Kidney (tissue), 14 donors: ENCODE measurements around the gene TTC19. TPM values are rescaled to one million over a fixed set of nuclear protein-coding genes. Genes with fewer than 3 reads are reported as not detected.

Experiments
- DNase-seq, 5 donors: peaks; one replicate each; pipeline ENCODE4 v3.0.0-alpha.2; 2013 to 2020
- FAIRE-seq: peaks from 2 replicates; lab custom pipeline; 2012; peaks lifted over from hg19 to GRCh38; lab: Jason Lieb, UNC
- H3K27ac ChIP-seq, 2 donors: one replicate each; pipeline ENCODE4 v1.7.0; 2013; ENCODE audit warnings: low read depth in 2 of 2, low read length in 2 of 2, inconsistent platforms in 1 of 2
- H3K27me3 ChIP-seq: one replicate; pipeline ENCODE4 v1.7.1; 2013; ENCODE audit warnings: low read length, inconsistent platforms; ENCODE audit not compliant: control insufficient read depth, insufficient read depth
- H3K36me3 ChIP-seq, 3 donors: one replicate each; pipeline versions ENCODE4 v1.7.0 to v1.7.1; 2013; ENCODE audit warnings: low read length in 3 of 3, control low read depth in 1 of 3, inconsistent platforms in 1 of 3; ENCODE audit not compliant: insufficient read depth in 3 of 3, control insufficient read depth in 2 of 3
- H3K4me1 ChIP-seq, 3 donors: one replicate each; pipeline versions ENCODE4 v1.7.0 to v1.7.1; 2013; ENCODE audit warnings: low read length in 3 of 3, inconsistent platforms in 1 of 3, low read depth in 1 of 3; ENCODE audit not compliant: control insufficient read depth in 2 of 3, insufficient read depth in 2 of 3
- H3K4me3 ChIP-seq, 3 donors: one replicate each; pipeline versions ENCODE4 v1.7.0 to v1.8.1; 2013; ENCODE audit warnings: low read length in 3 of 3, control low read depth in 1 of 3, inconsistent platforms in 1 of 3
- H3K9ac ChIP-seq, 3 donors: one replicate each; pipeline versions ENCODE4 v1.7.0 to v1.7.1; 2013; ENCODE audit warnings: low read length in 3 of 3, control low read depth in 1 of 3, inconsistent platforms in 1 of 3
- H3K9me3 ChIP-seq, 3 donors: one replicate each; pipeline versions ENCODE4 v1.7.0 to v1.7.1; 2013; ENCODE audit warnings: low read length in 3 of 3, control low read depth in 1 of 3, inconsistent platforms in 1 of 3; ENCODE audit not compliant: control insufficient read depth in 2 of 3, insufficient read depth in 1 of 3
- intact Hi-C: fragments of 100-400 bp; cut with DNase I; formaldehyde crosslinking; loops from one replicate; pipeline ENCODE4 v1.11.1; 2022
- polyA plus RNA-seq: library from polyadenylated mRNA; stranded (reverse); fragments of 350-450 nt; fragmentation: Illumina TruSeq; extraction: RNeasy Lipid Tissue Mini Kit (QIAGEN cat#74804); gene quantifications from one replicate; pipeline ENCODE4 v1.2.3, GENCODE V29; 2014; ENCODE audit warnings: low read depth, low replicate concordance; ENCODE audit not compliant: insufficient read depth
- total RNA-seq: library from RNA; stranded (reverse); fragmentation: NEBNext Ultra II Directional; extraction: Animal tissue kit (Norgen Biotek cat#: 25700); gene quantifications from one replicate; pipeline ENCODE4 v1.2.1, GENCODE V29; 2021
- TF ChIP-seq, protein P1 (sequence below): IDR thresholded peaks from 3 replicates; pipeline ENCODE4 v1.5.1; 2012; ENCODE audit warnings: mild to moderate bottlenecking, moderate library complexity, borderline replicate concordance; ENCODE audit not compliant: insufficient read depth; ENCODE audit errors: extremely low read depth
- donor health status: control.
- donor health status: control.
- donor health status: control.
- donor health status: control.
- donor health status: control.
- donor health status: DM: yes; HTN: yes; CAD: no.
- donor health status: Normal renal cell carcinoma (clear cell type).

The TTC19 gene
- total and polyA plus RNA-seq, 2 donors from 2014 or later = 42.0 to 47.7 TPM

DNA sequence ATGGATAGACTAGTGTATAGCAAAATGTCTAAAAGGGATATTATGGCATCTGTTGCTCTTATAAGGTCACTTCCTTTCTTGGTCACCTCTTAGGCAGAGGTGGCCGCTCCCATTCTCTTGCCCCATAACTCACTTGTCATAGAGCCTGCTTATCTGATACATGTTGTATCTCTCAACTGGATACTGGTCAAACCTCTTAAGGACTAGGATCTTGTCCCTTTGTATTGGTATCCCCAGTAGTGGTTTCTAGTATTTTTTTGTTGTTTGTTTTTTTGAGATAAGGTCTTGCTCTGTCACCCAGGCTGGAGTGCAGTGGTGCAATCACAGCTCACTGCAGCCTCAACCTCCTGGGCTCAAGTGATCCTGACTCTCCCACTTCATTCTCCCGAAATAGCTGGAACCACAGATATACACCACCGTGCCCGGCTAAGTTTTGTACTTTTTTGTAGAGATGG is 27.1 kb upstream of the TTC19 start:
- no peak overlapping the region for H3K9ac ChIP-seq
- DNase-seq (no peak), FAIRE-seq (no peak)
- H3K9me3 ChIP-seq = no peaks in the 10 kb centered on the region
- peaks cover 0 to 7% (median 2%) of the 10 kb centered on the region in 3 donors for H3K36me3 ChIP-seq
- no peak overlapping the region for H3K4me3 ChIP-seq
- H3K27me3 ChIP-seq = no peaks in the 10 kb centered on the region
- TF ChIP-seq, protein P1, sequence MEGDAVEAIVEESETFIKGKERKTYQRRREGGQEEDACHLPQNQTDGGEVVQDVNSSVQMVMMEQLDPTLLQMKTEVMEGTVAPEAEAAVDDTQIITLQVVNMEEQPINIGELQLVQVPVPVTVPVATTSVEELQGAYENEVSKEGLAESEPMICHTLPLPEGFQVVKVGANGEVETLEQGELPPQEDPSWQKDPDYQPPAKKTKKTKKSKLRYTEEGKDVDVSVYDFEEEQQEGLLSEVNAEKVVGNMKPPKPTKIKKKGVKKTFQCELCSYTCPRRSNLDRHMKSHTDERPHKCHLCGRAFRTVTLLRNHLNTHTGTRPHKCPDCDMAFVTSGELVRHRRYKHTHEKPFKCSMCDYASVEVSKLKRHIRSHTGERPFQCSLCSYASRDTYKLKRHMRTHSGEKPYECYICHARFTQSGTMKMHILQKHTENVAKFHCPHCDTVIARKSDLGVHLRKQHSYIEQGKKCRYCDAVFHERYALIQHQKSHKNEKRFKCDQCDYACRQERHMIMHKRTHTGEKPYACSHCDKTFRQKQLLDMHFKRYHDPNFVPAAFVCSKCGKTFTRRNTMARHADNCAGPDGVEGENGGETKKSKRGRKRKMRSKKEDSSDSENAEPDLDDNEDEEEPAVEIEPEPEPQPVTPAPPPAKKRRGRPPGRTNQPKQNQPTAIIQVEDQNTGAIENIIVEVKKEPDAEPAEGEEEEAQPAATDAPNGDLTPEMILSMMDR = no peak
- no peak overlapping the region for H3K27ac ChIP-seq
- H3K4me1 ChIP-seq = no peaks in the 10 kb centered on the region
- intact Hi-C loops = no loop called here

DNA sequence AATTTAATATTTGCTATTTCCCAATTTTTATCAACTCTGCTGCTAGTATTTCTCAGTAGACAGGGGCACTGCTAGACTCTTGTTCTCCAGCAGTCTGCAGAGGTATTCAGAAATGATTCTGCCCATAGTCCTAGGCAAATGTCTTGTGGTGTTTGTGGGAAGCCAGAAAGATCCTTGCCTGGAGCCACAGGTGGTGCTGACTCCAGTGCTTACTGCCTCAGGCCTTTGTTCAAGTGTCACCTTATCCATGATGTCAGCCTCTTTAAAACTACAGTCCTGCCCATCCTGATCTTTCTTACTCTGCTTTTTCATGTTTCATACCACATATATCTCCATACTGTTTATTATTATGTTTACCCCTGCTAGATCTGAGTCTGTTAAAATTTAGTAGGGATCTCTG is 26.6 kb upstream of the TTC19 start:
- no peaks in the 10 kb centered on the region for H3K9me3 ChIP-seq
- no peaks in the 10 kb centered on the region for H3K4me1 ChIP-seq
- no peaks in the 10 kb centered on the region for H3K27me3 ChIP-seq
- peaks cover 0 to 12% (median 6%) of the 10 kb centered on the region in 3 donors for H3K36me3 ChIP-seq
- H3K4me3 ChIP-seq = no peak overlapping the region
- FAIRE-seq (no peak), DNase-seq (no peak)
- intact Hi-C loops = no loop called here
- TF ChIP-seq, protein P1 = no peak
- H3K9ac ChIP-seq = no peak overlapping the region
- no peak overlapping the region for H3K27ac ChIP-seq

DNA sequence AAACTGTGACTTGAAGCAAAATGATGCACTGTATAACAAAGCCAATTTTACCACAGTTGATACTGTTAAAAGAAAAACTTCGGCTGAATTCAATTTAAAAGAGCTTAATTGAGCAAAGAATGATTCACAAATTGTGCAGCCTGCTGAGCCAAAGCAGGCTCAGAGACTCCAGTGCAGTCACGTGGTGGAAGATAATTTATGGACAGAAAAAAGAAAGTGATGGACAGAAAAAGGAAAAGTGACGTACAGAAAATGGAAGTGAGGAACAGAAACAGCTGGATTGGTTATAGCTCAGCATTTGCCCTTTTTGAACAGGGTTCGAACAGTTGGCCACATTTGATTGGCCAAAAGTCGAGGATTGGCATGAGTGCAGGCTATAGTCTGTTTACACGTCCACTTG is 25.8 kb upstream of the TTC19 start:
- DNase-seq (no peak), FAIRE-seq (no peak)
- no peak overlapping the region for H3K27ac ChIP-seq
- no peak overlapping the region for H3K4me3 ChIP-seq
- H3K9me3 ChIP-seq = no peaks in the 10 kb centered on the region
- H3K9ac ChIP-seq = no peak overlapping the region
- H3K27me3 ChIP-seq = no peaks in the 10 kb centered on the region
- intact Hi-C loops = no loop called here
- H3K36me3 ChIP-seq = peaks cover 0 to 12% (median 6%) of the 10 kb centered on the region in 3 donors
- H3K4me1 ChIP-seq = no peaks in the 10 kb centered on the region
- TF ChIP-seq, protein P1 = no peak

DNA sequence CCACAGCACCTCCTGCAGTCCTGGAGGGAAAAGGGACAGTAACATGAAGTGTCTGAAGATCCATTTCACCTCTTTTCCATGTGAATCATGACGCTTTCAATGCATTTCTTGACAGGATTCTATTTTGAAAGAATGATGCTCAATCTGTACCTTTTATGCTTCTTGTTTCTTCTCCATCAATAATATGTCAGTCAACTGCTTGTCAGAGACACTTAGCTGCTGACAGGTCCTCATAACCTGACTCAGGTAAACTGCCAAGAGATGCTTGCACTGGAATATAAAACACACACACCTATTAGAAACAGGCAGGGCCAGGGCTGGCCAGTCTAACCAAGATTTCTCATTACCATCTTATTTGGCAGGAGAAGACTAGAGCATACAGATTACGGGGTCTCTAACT is 21.7 kb upstream of the TTC19 start:
- Histone ChIP-seq H3K36me3 (peaks cover 0 to 21% (median 20%) of the 10 kb centered on the region in 3 donors), H3K9me3 (no peaks in the 10 kb centered on the region), H3K27ac (no peak overlapping the region), H3K27me3 (no peaks in the 10 kb centered on the region), H3K9ac (no peak overlapping the region), H3K4me3 (no peak overlapping the region), H3K4me1 (no peaks in the 10 kb centered on the region)
- intact Hi-C loops = no loop called here
- DNase-seq (no peak), FAIRE-seq (no peak)
- TF ChIP-seq, protein P1 = no peak
